Ramos (cell line): ENCODE data around the gene PRKN.

Source experiments
- in situ Hi-C: fragments of 300-500 bp; cut with MboI; formaldehyde crosslinking; loops from one replicate; pipeline ENCODE4 v1.14.3; 2022; ENCODE audit warnings: low sequenced_read_pairs; ENCODE audit not compliant: unreplicated experiment

The PRKN gene

GRCh38 chr6:161437851-161438250, 1289.7 kb downstream of the PRKN start:
- in situ Hi-C loops: no loop called here

GRCh38 chr6:161436106-161436876, 1291.3 kb downstream of the PRKN start:
- in situ Hi-C loops: no loop called here

- in situ Hi-C loops: no loop called here
These were observed 1291.9 kb downstream of the PRKN start for GRCh38 chr6:161435748-161436070.

- in situ Hi-C loops: no loop called here
These were observed 1292.4 kb downstream of the PRKN start for GRCh38 chr6:161434921-161435747.

- in situ Hi-C loops: no loop called here
These were observed 1293.2 kb downstream of the PRKN start for GRCh38 chr6:161434350-161434749.

GRCh38 chr6:161432546-161432945, 1295.0 kb downstream of the PRKN start:
- in situ Hi-C loops: no loop called here

- in situ Hi-C loops: no loop called here
These were observed 1297.6 kb downstream of the PRKN start for GRCh38 chr6:161429921-161430490.

GRCh38 chr6:161424421-161424820, 1303.1 kb downstream of the PRKN start:
- in situ Hi-C loops: no loop called here

GRCh38 chr6:161422710-161423680, 1304.6 kb downstream of the PRKN start:
- in situ Hi-C loops: no loop called here

- in situ Hi-C loops: no loop called here
These were observed 1309.1 kb downstream of the PRKN start for GRCh38 chr6:161418463-161418945.

- in situ Hi-C loops: no loop called here
These were observed 1309.7 kb downstream of the PRKN start for GRCh38 chr6:161417717-161418462.

- in situ Hi-C loops: no loop called here
These were observed 1312.2 kb downstream of the PRKN start for GRCh38 chr6:161415302-161415855.

GRCh38 chr6:161414707-161415106, 1312.9 kb downstream of the PRKN start:
- in situ Hi-C loops: no loop called here

GRCh38 chr6:161414180-161414579, 1313.4 kb downstream of the PRKN start:
- in situ Hi-C loops: no loop called here

- in situ Hi-C loops: no loop called here
These were observed 1314.2 kb downstream of the PRKN start for GRCh38 chr6:161413355-161413771.

- in situ Hi-C loops: no loop called here
These were observed 1314.8 kb downstream of the PRKN start for GRCh38 chr6:161412795-161413194.

GRCh38 chr6:161411265-161411944, 1316.2 kb downstream of the PRKN start:
- in situ Hi-C loops: no loop called here

- in situ Hi-C loops: no loop called here
These were observed 1316.8 kb downstream of the PRKN start for GRCh38 chr6:161410736-161411135.
